SK-N-MC (cell line): ENCODE results near the gene PRM1.

Experiments used
- EZH2 ChIP-seq: fragments of 200-600 bp; sonication (generic); IDR thresholded peaks from one replicate; pipeline ENCODE4 v1.6.1; 2017; ENCODE audit warnings: antibody characterized with exemption
- POLR2AphosphoS5 ChIP-seq: IDR thresholded peaks from 2 replicates; pipeline ENCODE4 v1.6.1; 2012; ENCODE audit warnings: mild to moderate bottlenecking, low read depth, low read length, borderline replicate concordance

- TF ChIP-seq EZH2, result no peak
- TF ChIP-seq POLR2AphosphoS5, result no peak
Measured at GRCh38 chr16:11250091-11250785, 30.9 kb downstream of the PRM1 start.
